ENCODE results near the gene PCDH19. TPM values are rescaled to one million over a fixed set of nuclear protein-coding genes. Genes with fewer than 3 reads are reported as not detected.
"Not testable (repeated sequence)": the region's sequence is repeated elsewhere in the genome, so short reads cannot be mapped to it uniquely, and the experiment has no call there.

The PCDH19 gene
- 2.9 TPM for total RNA-seq

- peak; percentile 81 for DNase-seq
These were observed at the start of gene PCDH19 for GRCh38 chrX:100409610-100410590. TSS of gene PCDH19 (minus strand) at chrX:100410273. CDS start at chrX:100408597, 1,676 bp downstream.

- DNase-seq: no peak
These were observed 39.9 kb upstream of the PCDH19 start for GRCh38 chrX:100449696-100450608.

GRCh38 chrX:100447655-100448397, 37.8 kb upstream of the PCDH19 start:
- DNase-seq: peak; percentile 65

GRCh38 chrX:100445593-100445992, 35.5 kb upstream of the PCDH19 start:
- DNase-seq: no peak

GRCh38 chrX:100441321-100441720, 31.2 kb upstream of the PCDH19 start:
- not testable (repeated sequence) for DNase-seq

GRCh38 chrX:100440006-100440405, 29.9 kb upstream of the PCDH19 start:
- DNase-seq: no peak

GRCh38 chrX:100435726-100436125, 25.7 kb upstream of the PCDH19 start:
- no peak for DNase-seq

GRCh38 chrX:100424012-100424411, 13.9 kb upstream of the PCDH19 start:
- no peak for DNase-seq

GRCh38 chrX:100418556-100418955, 8.5 kb upstream of the PCDH19 start:
- DNase-seq: peak; percentile 13

GRCh38 chrX:100417681-100418080, 7.6 kb upstream of the PCDH19 start:
- DNase-seq: peak; percentile 69

GRCh38 chrX:100413229-100413628, 3.2 kb upstream of the PCDH19 start:
- DNase-seq: peak; percentile 80

GRCh38 chrX:100411802-100412715, 2.0 kb upstream of the PCDH19 start:
- no peak for DNase-seq

- peak; percentile 10 for DNase-seq
These were observed 1.1 kb upstream of the PCDH19 start for GRCh38 chrX:100410901-100411801.

GRCh38 chrX:100408713-100409609, 1.1 kb downstream of the PCDH19 start:
- DNase-seq: no peak

GRCh38 chrX:100407784-100408712, 2.0 kb downstream of the PCDH19 start:
- DNase-seq: peak; percentile 58

GRCh38 chrX:100407147-100407783, 2.8 kb downstream of the PCDH19 start:
- no peak for DNase-seq

GRCh38 chrX:100405424-100405823, 4.6 kb downstream of the PCDH19 start:
- DNase-seq: no peak
